K562 (cell line): ENCODE results near the gene NPM3. TPM values are rescaled to one million over a fixed set of nuclear protein-coding genes. Genes with fewer than 3 reads are reported as not detected.

ENCODE experiments used
- ATF6 ChIP-seq: sonication (generic); formaldehyde crosslinking; IDR thresholded peaks from 2 replicates; pipeline ENCODE4 v1.4.0; 2020; ENCODE audit warnings: mild to moderate bottlenecking, missing genetic modification reagents
- BRD9 ChIP-seq: fragments of 450-650 bp; IDR thresholded peaks from 2 replicates; pipeline ENCODE4 v1.6.1; 2018; ENCODE audit warnings: low read depth; ENCODE audit not compliant: partially characterized antibody
- CHD1 ChIP-seq: fragments of 200-600 bp; sonication (generic); IDR thresholded peaks from one replicate; pipeline ENCODE4 v1.6.1; 2012; ENCODE audit warnings: mild to moderate bottlenecking, moderate library complexity, low read length, inconsistent platforms
- GTF2A2 ChIP-seq: IDR thresholded peaks from 2 replicates; pipeline ENCODE4 v1.6.1; 2016; ENCODE audit warnings: mild to moderate bottlenecking, missing genetic modification characterization, missing compliant biosample characterization
- GTF2F1 ChIP-seq: IDR thresholded peaks from 2 replicates; pipeline ENCODE4 v1.6.1; 2011; ENCODE audit warnings: low read depth, low read length, improper control_type of control experiment
- HNRNPK ChIP-seq: fragments of 200-400 bp; formaldehyde crosslinking; IDR thresholded peaks from one replicate; pipeline ENCODE4 v1.6.1; 2018; ENCODE audit warnings: mild to moderate bottlenecking, low read depth, low read length; ENCODE audit not compliant: poor library complexity, severe bottlenecking
- PPARD ChIP-seq: fragments of 250-450 bp; sonication (Bioruptor Pico); IDR thresholded peaks from 2 replicates; pipeline ENCODE4 v1.8.0; 2022; ENCODE audit warnings: inconsistent platforms, mild to moderate bottlenecking, moderate library complexity
- PYGO2 ChIP-seq: fragments of 450-650 bp; IDR thresholded peaks from 2 replicates; pipeline ENCODE4 v1.6.1; 2016; ENCODE audit warnings: mild to moderate bottlenecking, missing genetic modification characterization, moderate library complexity, missing compliant biosample characterization
- RAD21 ChIP-seq, 2 experiments: fragments of 250-450 bp in 1 of 2; fragments of 450-650 bp in 1 of 2; sonication (Bioruptor Pico) in 1 of 2; formaldehyde crosslinking in 1 of 2; IDR thresholded peaks in 1 of 2; conservative IDR thresholded peaks in 1 of 2; 2 replicates each; pipeline versions ENCODE4 v1.4.0 to v1.8.0; 2020 to 2022; ENCODE audit warnings: mild to moderate bottlenecking in 2 of 2, moderate library complexity in 1 of 2
- TAF1 ChIP-seq: IDR thresholded peaks from 2 replicates; pipeline ENCODE4 v1.6.1; 2011; ENCODE audit warnings: mild to moderate bottlenecking, low read length, moderate library complexity; ENCODE audit not compliant: insufficient read depth, control insufficient read depth, severe bottlenecking; ENCODE audit errors: extremely low read depth
- THRAP3 ChIP-seq: fragments of 450-650 bp; IDR thresholded peaks from 2 replicates; pipeline ENCODE4 v1.6.1; 2016; ENCODE audit warnings: mild to moderate bottlenecking, inconsistent platforms, borderline replicate concordance
- ZNF24 ChIP-seq: fragments of 450-650 bp; IDR thresholded peaks from 2 replicates; pipeline ENCODE4 v1.6.1; 2016
- ZNF586 ChIP-seq: fragments of 450-650 bp; formaldehyde crosslinking; conservative IDR thresholded peaks from 2 replicates; pipeline ENCODE4 v1.4.0; 2020; ENCODE audit warnings: mild to moderate bottlenecking, moderate library complexity
- polyA plus RNA-seq, 8 experiments: library from polyadenylated mRNA; depleted of rRNA in 4 of 8; stranded (reverse) in 5 of 8; unstranded in 3 of 8; fragments of >200 nt; fragmentation: Nextera tagmentation in 2 of 8; fragmentation: Illumina TruSeq in 1 of 8; extraction: Ambion mirVana in 2 of 8; extraction: Trizol in 1 of 8; gene quantifications; 2 replicates each; pipeline versions ENCODE4 v1.2.1 to v1.2.3, GENCODE V29; 2011 to 2014; ENCODE audit warnings: inconsistent platforms in 1 of 8, missing spikeins in 1 of 8
- total RNA-seq, 7 experiments: library from RNA; depleted of rRNA in 6 of 7; stranded (reverse); fragments of >200 nt in 6 of 7; fragmentation: Illumina TruSeq in 2 of 7; extraction: Trizol in 2 of 7; gene quantifications; 2 replicates each; pipeline versions ENCODE4 v1.2.1 to v1.2.3, GENCODE V29; 2011 to 2021; ENCODE audit warnings: low replicate concordance in 1 of 7
- TF ChIP-seq, protein P1 (sequence below): fragments of 450-650 bp; IDR thresholded peaks from 2 replicates; pipeline ENCODE4 v1.7.1; 2018; ENCODE audit warnings: mild to moderate bottlenecking, low read depth; ENCODE audit not compliant: partially characterized antibody

NPM3 gene
- total and polyA plus RNA-seq, 9 of the 15 experiments (the other 6 are each of a cell fraction or from before 2014, with no cell fraction given), result 15.2 to 239 (median 114) TPM

DNA sequence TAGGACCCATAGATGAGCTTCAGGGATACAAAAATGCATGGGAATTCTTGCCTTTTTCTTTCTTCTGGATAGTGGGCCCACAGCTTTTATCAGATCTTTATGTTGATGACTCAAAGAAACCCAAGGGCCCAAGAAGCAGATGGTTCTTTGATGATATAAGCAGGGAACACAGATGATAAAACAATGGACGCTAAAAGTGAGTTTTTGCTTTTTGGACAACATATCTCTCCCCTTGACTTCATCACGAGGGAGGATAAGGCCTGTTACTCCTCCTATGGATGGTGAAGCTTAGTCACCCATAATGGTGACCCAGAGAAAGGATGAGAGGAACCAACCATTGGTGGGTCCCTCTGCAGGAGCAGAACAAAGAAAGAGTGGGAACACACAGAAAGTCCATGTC, 41.5 kb upstream of the NPM3 start (continued):
- TF ChIP-seq ATF6 (no peak), TAF1 (no peak), GTF2A2 (tag) (no peak), GTF2F1 (no peak), ZNF24 (no peak), THRAP3 (no peak), BRD9 (no peak), RAD21 (CRISPR knock-in tag; conservative IDR thresholded peaks at IDR 0.05 in 1 of 2, IDR thresholded peaks at IDR 0.05 in 1 of 2) (no peak), CHD1 (no peak), ZNF586 (CRISPR knock-in tag) (no peak), PPARD (CRISPR knock-in tag) (no peak), PYGO2 (tag) (no peak), HNRNPK (no peak)
- TF ChIP-seq, protein P1, sequence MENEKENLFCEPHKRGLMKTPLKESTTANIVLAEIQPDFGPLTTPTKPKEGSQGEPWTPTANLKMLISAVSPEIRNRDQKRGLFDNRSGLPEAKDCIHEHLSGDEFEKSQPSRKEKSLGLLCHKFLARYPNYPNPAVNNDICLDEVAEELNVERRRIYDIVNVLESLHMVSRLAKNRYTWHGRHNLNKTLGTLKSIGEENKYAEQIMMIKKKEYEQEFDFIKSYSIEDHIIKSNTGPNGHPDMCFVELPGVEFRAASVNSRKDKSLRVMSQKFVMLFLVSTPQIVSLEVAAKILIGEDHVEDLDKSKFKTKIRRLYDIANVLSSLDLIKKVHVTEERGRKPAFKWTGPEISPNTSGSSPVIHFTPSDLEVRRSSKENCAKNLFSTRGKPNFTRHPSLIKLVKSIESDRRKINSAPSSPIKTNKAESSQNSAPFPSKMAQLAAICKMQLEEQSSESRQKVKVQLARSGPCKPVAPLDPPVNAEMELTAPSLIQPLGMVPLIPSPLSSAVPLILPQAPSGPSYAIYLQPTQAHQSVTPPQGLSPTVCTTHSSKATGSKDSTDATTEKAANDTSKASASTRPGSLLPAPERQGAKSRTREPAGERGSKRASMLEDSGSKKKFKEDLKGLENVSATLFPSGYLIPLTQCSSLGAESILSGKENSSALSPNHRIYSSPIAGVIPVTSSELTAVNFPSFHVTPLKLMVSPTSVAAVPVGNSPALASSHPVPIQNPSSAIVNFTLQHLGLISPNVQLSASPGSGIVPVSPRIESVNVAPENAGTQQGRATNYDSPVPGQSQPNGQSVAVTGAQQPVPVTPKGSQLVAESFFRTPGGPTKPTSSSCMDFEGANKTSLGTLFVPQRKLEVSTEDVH, result no peak
